HepG2 (cell line): ENCODE data around the gene TNFRSF18. TPM values are rescaled to one million over a fixed set of nuclear protein-coding genes. Genes with fewer than 3 reads are reported as not detected.

Experiments used
- ATM ChIP-seq: fragments of 450-650 bp; IDR thresholded peaks from 2 replicates; pipeline ENCODE4 v1.7.1; 2017; ENCODE audit warnings: mild to moderate bottlenecking, borderline replicate concordance
- CREM ChIP-seq, 2 experiments: sonication (generic) in 1 of 2; formaldehyde crosslinking in 1 of 2; IDR thresholded peaks; 2 replicates each; pipeline versions ENCODE4 v1.4.0 to v1.6.1; 2016 to 2020; ENCODE audit warnings: antibody characterized with exemption in 1 of 2, mild to moderate bottlenecking in 1 of 2, missing genetic modification reagents in 1 of 2
- HNF4G ChIP-seq, 2 experiments: sonication (generic) in 1 of 2; formaldehyde crosslinking in 1 of 2; IDR thresholded peaks; 2 replicates each; pipeline versions ENCODE4 v1.4.0 to v1.6.1; 2011 to 2020; ENCODE audit warnings: borderline replicate concordance in 2 of 2, low read depth in 2 of 2, mild to moderate bottlenecking in 2 of 2, low read length in 1 of 2, missing genetic modification reagents in 1 of 2, moderate library complexity in 1 of 2
- HNRNPK ChIP-seq: fragments of 200-400 bp; formaldehyde crosslinking; IDR thresholded peaks from 2 replicates; pipeline ENCODE4 v1.6.1; 2018; ENCODE audit warnings: low read length, low read depth, moderate library complexity, mild to moderate bottlenecking; ENCODE audit not compliant: poor library complexity, severe bottlenecking
- IKZF5 ChIP-seq: IDR thresholded peaks from 2 replicates; pipeline ENCODE4 v1.6.1; 2018; ENCODE audit warnings: missing genetic modification reagents, mild to moderate bottlenecking, missing compliant biosample characterization
- KLF12 ChIP-seq: sonication (generic); formaldehyde crosslinking; IDR thresholded peaks from 2 replicates; pipeline ENCODE4 v1.4.0; 2020; ENCODE audit warnings: missing genetic modification reagents, borderline replicate concordance
- MTF1 ChIP-seq: sonication (generic); formaldehyde crosslinking; IDR thresholded peaks from 2 replicates; pipeline ENCODE4 v1.5.0; 2020; ENCODE audit warnings: missing genetic modification reagents
- NFE2 ChIP-seq: sonication (generic); formaldehyde crosslinking; IDR thresholded peaks from 2 replicates; pipeline ENCODE4 v1.4.0; 2020; ENCODE audit warnings: missing genetic modification reagents
- POGK ChIP-seq: sonication (generic); formaldehyde crosslinking; conservative IDR thresholded peaks from 2 replicates; pipeline ENCODE4 v1.8.0; 2022; ENCODE audit warnings: mild to moderate bottlenecking, moderate library complexity, missing genetic modification reagents
- THAP7 ChIP-seq: sonication (generic); formaldehyde crosslinking; IDR thresholded peaks from 2 replicates; pipeline ENCODE4 v1.8.1; 2023; ENCODE audit warnings: mild to moderate bottlenecking, missing genetic modification reagents
- ZNF780A ChIP-seq: sonication (generic); formaldehyde crosslinking; IDR thresholded peaks from 2 replicates; pipeline ENCODE4 v1.8.0; 2022; ENCODE audit warnings: mild to moderate bottlenecking, missing genetic modification reagents, moderate library complexity
- polyA plus RNA-seq, 8 experiments: library from polyadenylated mRNA; depleted of rRNA in 3 of 8; stranded (reverse) in 7 of 8; unstranded in 1 of 8; fragments of >200 nt; fragmentation: Illumina TruSeq in 4 of 8; extraction: Trizol in 4 of 8; gene quantifications; 2 replicates each; pipeline versions ENCODE4 v1.2.1 to v1.2.3, GENCODE V29; 2011 to 2016; ENCODE audit warnings: low read depth in 4 of 8, missing spikeins in 1 of 8, mixed read lengths in 1 of 8; ENCODE audit not compliant: insufficient read depth in 1 of 8
- total RNA-seq, 5 experiments: library from RNA; depleted of rRNA; stranded (reverse); fragments of >200 nt; fragmentation: Illumina TruSeq; extraction: Trizol; gene quantifications; 2 replicates each; pipeline ENCODE4 v1.2.3, GENCODE V29; 2016; ENCODE audit warnings: low read depth in 1 of 5
- TF ChIP-seq, protein P1 (sequence below): sonication (generic); formaldehyde crosslinking; IDR thresholded peaks from 2 replicates; pipeline ENCODE4 v1.5.0; 2020; ENCODE audit warnings: mild to moderate bottlenecking, missing genetic modification reagents, moderate library complexity
- TF ChIP-seq, protein P2 (sequence below): sonication (generic); formaldehyde crosslinking; IDR thresholded peaks from 2 replicates; pipeline ENCODE4 v1.4.0; 2020; ENCODE audit warnings: missing genetic modification reagents

TNFRSF18 gene
- total and polyA plus RNA-seq, 2 of the 13 experiments (the other 11 are each of a cell fraction or from before 2014, with no cell fraction given) = not detected

GRCh38 chr1:1187938-1188337 is 18.5 kb downstream of the TNFRSF18 start (continued):
- TF ChIP-seq, protein P1, sequence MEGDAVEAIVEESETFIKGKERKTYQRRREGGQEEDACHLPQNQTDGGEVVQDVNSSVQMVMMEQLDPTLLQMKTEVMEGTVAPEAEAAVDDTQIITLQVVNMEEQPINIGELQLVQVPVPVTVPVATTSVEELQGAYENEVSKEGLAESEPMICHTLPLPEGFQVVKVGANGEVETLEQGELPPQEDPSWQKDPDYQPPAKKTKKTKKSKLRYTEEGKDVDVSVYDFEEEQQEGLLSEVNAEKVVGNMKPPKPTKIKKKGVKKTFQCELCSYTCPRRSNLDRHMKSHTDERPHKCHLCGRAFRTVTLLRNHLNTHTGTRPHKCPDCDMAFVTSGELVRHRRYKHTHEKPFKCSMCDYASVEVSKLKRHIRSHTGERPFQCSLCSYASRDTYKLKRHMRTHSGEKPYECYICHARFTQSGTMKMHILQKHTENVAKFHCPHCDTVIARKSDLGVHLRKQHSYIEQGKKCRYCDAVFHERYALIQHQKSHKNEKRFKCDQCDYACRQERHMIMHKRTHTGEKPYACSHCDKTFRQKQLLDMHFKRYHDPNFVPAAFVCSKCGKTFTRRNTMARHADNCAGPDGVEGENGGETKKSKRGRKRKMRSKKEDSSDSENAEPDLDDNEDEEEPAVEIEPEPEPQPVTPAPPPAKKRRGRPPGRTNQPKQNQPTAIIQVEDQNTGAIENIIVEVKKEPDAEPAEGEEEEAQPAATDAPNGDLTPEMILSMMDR (CRISPR knock-in tag) = no peak
- TF ChIP-seq, protein P2, sequence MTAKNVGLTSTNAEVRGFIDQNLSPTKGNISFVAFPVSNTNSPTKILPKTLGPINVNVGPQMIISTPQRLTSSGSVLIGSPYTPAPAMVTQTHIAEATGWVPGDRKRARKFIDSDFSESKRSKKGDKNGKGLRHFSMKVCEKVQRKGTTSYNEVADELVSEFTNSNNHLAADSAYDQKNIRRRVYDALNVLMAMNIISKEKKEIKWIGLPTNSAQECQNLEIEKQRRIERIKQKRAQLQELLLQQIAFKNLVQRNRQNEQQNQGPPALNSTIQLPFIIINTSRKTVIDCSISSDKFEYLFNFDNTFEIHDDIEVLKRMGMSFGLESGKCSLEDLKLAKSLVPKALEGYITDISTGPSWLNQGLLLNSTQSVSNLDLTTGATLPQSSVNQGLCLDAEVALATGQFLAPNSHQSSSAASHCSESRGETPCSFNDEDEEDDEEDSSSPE (CRISPR knock-in tag) = no peak
- TF ChIP-seq KLF12 (no peak), POGK (no peak), THAP7 (CRISPR knock-in tag) (no peak), MTF1 (CRISPR knock-in tag) (no peak), NFE2 (CRISPR knock-in tag) (no peak), HNRNPK (no peak), ZNF780A (CRISPR knock-in tag) (no peak), HNF4G (IDR thresholded peaks at IDR 0.05; ENCODE audit: borderline replicate concordance, low read depth, low read length) (no peak), HNF4G (CRISPR knock-in tag; IDR thresholded peaks at IDR 0.05; ENCODE audit: borderline replicate concordance, low read depth) (no peak), ATM (no peak), CREM (IDR thresholded peaks at IDR 0.05) (no peak), CREM (CRISPR knock-in tag; IDR thresholded peaks at IDR 0.05) (no peak), IKZF5 (no peak)
- TF ChIP-seq, all 625 proteins: peak for 0
